Measurements from ENCODE around the gene LRRC4C. TPM values are rescaled to one million over a fixed set of nuclear protein-coding genes. Genes with fewer than 3 reads are reported as not detected.

Gene LRRC4C
- total and polyA plus RNA-seq, 10 of the 15 experiments (the other 5 are each of a cell fraction or from before 2014, with no cell fraction given) = 1.5 TPM; not detected in 9

DNA sequence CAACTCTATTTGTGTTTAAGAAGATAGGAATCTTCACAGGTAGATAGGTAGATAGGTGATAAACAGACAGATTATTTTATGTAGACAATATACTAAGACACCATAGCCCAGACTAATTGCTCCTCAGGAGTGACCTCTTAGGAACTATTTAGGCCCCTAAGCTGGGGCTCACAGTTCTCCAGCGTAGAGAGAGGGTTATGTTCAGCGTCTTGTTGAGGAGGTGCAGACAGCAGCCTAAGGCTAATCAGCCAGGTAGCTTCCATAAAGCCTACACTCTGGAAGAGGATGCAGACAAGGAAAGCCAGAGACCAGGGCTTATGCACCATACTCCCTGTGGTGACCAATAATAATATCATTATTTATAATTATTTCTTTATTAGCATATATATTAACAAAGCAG is 705.2 kb downstream of the LRRC4C start:
- Histone ChIP-seq H3K27me3 (replicated peaks in 1 of 2; ENCODE audit: control insufficient read depth in 2 of 2, insufficient read depth in 2 of 2, low read length in 1 of 2) (no peaks in the 10 kb centered on the region), H3K9ac (ENCODE audit: control insufficient read depth, insufficient read depth, low read length) (no peak overlapping the region), H3K9me3 (replicated peaks; ENCODE audit: control insufficient read depth, insufficient read depth, low read length) (no peaks in the 10 kb centered on the region), H3K27ac (ENCODE audit: control insufficient read depth, insufficient read depth) (no peak overlapping the region), H3K79me2 (ENCODE audit: control insufficient read depth, insufficient read depth, low read length) (no peaks in the 10 kb centered on the region), H3K4me1 (ENCODE audit: control insufficient read depth, insufficient read depth, low read length) (no peaks in the 10 kb centered on the region), H4K20me1 (ENCODE audit: control insufficient read depth, insufficient read depth) (no peaks in the 10 kb centered on the region), H2AFZ (ENCODE audit: control insufficient read depth, low read depth, low read length) (no peak overlapping the region), H3K4me2 (ENCODE audit: control insufficient read depth, insufficient read depth) (no peak overlapping the region), H3K4me3 (no peak overlapping the region), H3K36me3 (ENCODE audit: control insufficient read depth in 2 of 2, insufficient read depth in 2 of 2, low read length in 1 of 2) (no peaks in the 10 kb centered on the region)
- DNase-seq (ENCODE audit: low read depth, low spot score) = no peak
- CTCF ChIA-PET = no interaction called here
- intact Hi-C loops (cut with micrococcal nuclease; ENCODE audit: unreplicated experiment) (no loop called here), in situ Hi-C loops (cut with MboI) (no loop called here)
- BruUV-seq (replicated peaks) = no TSS peak
- RAD21 ChIA-PET (ENCODE audit: unreplicated experiment) = no interaction called here
- SMC1A ChIA-PET (ENCODE audit: uncharacterized antibody, unreplicated experiment) = no interaction called here
- no peak for FAIRE-seq
- TF ChIP-seq ZSCAN29 (IDR thresholded peaks at IDR 0.05) (no peak), HDAC2 (IDR thresholded peaks at IDR 0.05) (no peak), ZNF274 (IDR thresholded peaks at IDR 0.05; ENCODE audit: insufficient read depth, insufficient read length) (no peak), SMAD5 (IDR thresholded peaks at IDR 0.05; ENCODE audit: low read depth) (no peak), BRCA1 (IDR thresholded peaks at IDR 0.05; ENCODE audit: low read depth, low read length) (no peak), CBX5 (IDR thresholded peaks at IDR 0.05; ENCODE audit: low read depth) (no peak), BACH1 (IDR thresholded peaks at IDR 0.05; ENCODE audit: borderline replicate concordance) (no peak), MTA3 (IDR thresholded peaks at IDR 0.05; ENCODE audit: borderline replicate concordance, low read length) (no peak), CBX3 (IDR thresholded peaks at IDR 0.05; ENCODE audit: borderline replicate concordance, low read depth) (no peak), TCF12 (IDR thresholded peaks at IDR 0.05; ENCODE audit: low read depth, low read length) (no peak), CEBPB (IDR thresholded peaks at IDR 0.05; ENCODE audit: borderline replicate concordance in 1 of 2, low read depth in 2 of 2, low read length in 2 of 2) (no peak), RAD51 (IDR thresholded peaks at IDR 0.05) (no peak), JUNB (IDR thresholded peaks at IDR 0.05) (no peak), BCL11A (IDR thresholded peaks at IDR 0.05; ENCODE audit: low read depth, low read length) (no peak)
- TF ChIP-seq, protein P1, sequence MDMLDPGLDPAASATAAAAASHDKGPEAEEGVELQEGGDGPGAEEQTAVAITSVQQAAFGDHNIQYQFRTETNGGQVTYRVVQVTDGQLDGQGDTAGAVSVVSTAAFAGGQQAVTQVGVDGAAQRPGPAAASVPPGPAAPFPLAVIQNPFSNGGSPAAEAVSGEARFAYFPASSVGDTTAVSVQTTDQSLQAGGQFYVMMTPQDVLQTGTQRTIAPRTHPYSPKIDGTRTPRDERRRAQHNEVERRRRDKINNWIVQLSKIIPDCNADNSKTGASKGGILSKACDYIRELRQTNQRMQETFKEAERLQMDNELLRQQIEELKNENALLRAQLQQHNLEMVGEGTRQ (IDR thresholded peaks at IDR 0.05; ENCODE audit: borderline replicate concordance, low read depth, low read length) = no peak
- TF ChIP-seq, protein P2, sequence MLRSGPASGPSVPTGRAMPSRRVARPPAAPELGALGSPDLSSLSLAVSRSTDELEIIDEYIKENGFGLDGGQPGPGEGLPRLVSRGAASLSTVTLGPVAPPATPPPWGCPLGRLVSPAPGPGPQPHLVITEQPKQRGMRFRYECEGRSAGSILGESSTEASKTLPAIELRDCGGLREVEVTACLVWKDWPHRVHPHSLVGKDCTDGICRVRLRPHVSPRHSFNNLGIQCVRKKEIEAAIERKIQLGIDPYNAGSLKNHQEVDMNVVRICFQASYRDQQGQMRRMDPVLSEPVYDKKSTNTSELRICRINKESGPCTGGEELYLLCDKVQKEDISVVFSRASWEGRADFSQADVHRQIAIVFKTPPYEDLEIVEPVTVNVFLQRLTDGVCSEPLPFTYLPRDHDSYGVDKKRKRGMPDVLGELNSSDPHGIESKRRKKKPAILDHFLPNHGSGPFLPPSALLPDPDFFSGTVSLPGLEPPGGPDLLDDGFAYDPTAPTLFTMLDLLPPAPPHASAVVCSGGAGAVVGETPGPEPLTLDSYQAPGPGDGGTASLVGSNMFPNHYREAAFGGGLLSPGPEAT (IDR thresholded peaks at IDR 0.05; ENCODE audit: low read depth) = no peak
- TF ChIP-seq, protein P3, sequence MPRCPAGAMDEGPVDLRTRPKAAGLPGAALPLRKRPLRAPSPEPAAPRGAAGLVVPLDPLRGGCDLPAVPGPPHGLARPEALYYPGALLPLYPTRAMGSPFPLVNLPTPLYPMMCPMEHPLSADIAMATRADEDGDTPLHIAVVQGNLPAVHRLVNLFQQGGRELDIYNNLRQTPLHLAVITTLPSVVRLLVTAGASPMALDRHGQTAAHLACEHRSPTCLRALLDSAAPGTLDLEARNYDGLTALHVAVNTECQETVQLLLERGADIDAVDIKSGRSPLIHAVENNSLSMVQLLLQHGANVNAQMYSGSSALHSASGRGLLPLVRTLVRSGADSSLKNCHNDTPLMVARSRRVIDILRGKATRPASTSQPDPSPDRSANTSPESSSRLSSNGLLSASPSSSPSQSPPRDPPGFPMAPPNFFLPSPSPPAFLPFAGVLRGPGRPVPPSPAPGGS (IDR thresholded peaks at IDR 0.05; ENCODE audit: borderline replicate concordance, insufficient read depth, low read depth, low read length, poor library complexity, severe bottlenecking) = no peak
- POLR2A ChIA-PET = no interaction called here
- no peak for ATAC-seq
- 3% methylated on average over 2 of the region's 2 CpGs for WGBS (ENCODE audit: insufficient coverage, insufficient replicate concordance, low lambda C conversion rate, missing lambda C conversion rate)
